Breast epithelium (tissue), 4 donors: ENCODE measurements around the gene ZHX3. TPM values are rescaled to one million over a fixed set of nuclear protein-coding genes. Genes with fewer than 3 reads are reported as not detected.
"Not testable (repeated sequence)": the region's sequence is repeated elsewhere in the genome, so short reads cannot be mapped to it uniquely, and the experiment has no call there.

Experiments used
- DNase-seq, 2 donors: peaks; one replicate each; pipeline ENCODE4 v3.0.0-alpha.2; 2019; ENCODE audit warnings: low spot score in 2 of 2
- H3K27ac ChIP-seq, 2 donors: fragments of 200-600 bp; sonication (generic) in 1 of 2; one replicate each; pipeline ENCODE4 v1.5.1; 2016 to 2019; ENCODE audit warnings: mild to moderate bottlenecking in 1 of 2
- H3K27me3 ChIP-seq, 2 donors: fragments of 200-600 bp; sonication (generic) in 1 of 2; one replicate each; pipeline versions ENCODE4 v1.5.1 to v1.6.0; 2017 to 2019; ENCODE audit warnings: control low read depth in 1 of 2, mild to moderate bottlenecking in 1 of 2
- H3K36me3 ChIP-seq: fragments of 200-600 bp; one replicate; pipeline ENCODE4 v1.5.1; 2019
- H3K4me1 ChIP-seq, 2 donors: fragments of 200-600 bp; sonication (generic); one replicate each; pipeline ENCODE4 v1.5.1; 2016 to 2019; ENCODE audit warnings: control low read depth in 1 of 2
- H3K4me3 ChIP-seq, 3 donors: fragments of 200-600 bp; sonication (generic); 1 replicate in 2 of 3; 2 replicates in 1 of 3; pipeline ENCODE4 v1.5.1; 2016 to 2019; ENCODE audit warnings: mild to moderate bottlenecking in 3 of 3, moderate library complexity in 2 of 3
- H3K9me3 ChIP-seq, 2 donors: fragments of 200-600 bp; sonication (generic) in 1 of 2; one replicate each; pipeline ENCODE4 v1.5.1; 2016 to 2019; ENCODE audit warnings: control low read depth in 1 of 2
- CTCF ChIP-seq, 3 donors: fragments of 450-650 bp; IDR thresholded peaks; one replicate each; pipeline ENCODE4 v1.5.1; 2016 to 2017; ENCODE audit warnings: antibody characterized with exemption in 3 of 3, mild to moderate bottlenecking in 3 of 3, moderate library complexity in 3 of 3
- POLR2A ChIP-seq: fragments of 450-650 bp; IDR thresholded peaks from one replicate; pipeline ENCODE4 v1.6.1; 2016; ENCODE audit warnings: antibody characterized with exemption, mild to moderate bottlenecking, moderate library complexity
- POLR2AphosphoS5 ChIP-seq, 3 donors: sonication (generic); formaldehyde crosslinking; IDR thresholded peaks; one replicate each; pipeline ENCODE4 v1.6.1; 2017; ENCODE audit warnings: antibody characterized with exemption in 3 of 3
- intact Hi-C: fragments of 100-400 bp; cut with DNase I; formaldehyde crosslinking; loops from one replicate; pipeline ENCODE4 v1.15.1; 2023; ENCODE audit warnings: low total_unique reads
- total RNA-seq, 3 donors: library from RNA; depleted of rRNA; stranded (reverse); fragments of >200 nt; gene quantifications; one replicate each; pipeline ENCODE4 v1.1.0, GENCODE V29; 2016

ZHX3 gene
- total RNA-seq, 3 donors from 2014 or later = 34.4 to 35.7 (median 34.6) TPM

- H3K9me3 ChIP-seq = no peaks in the 10 kb centered on the region
- no peaks in the 10 kb centered on the region for H3K27me3 ChIP-seq
- DNase-seq = peak; percentile 64 to 68
- intact Hi-C loops = no loop called here
- no peaks in the 10 kb centered on the region for H3K36me3 ChIP-seq
- TF ChIP-seq CTCF (IDR thresholded peaks at IDR 0.05) = no peak
- peak in 2 of 3 donors; percentile 26 to 59 for TF ChIP-seq POLR2AphosphoS5 (IDR thresholded peaks at IDR 0.05)
- peak overlapping the region; percentile 77 to 95 for H3K27ac ChIP-seq
- H3K4me1 ChIP-seq = no peaks in the 10 kb centered on the region
- peak overlapping the region; percentile 81 to 97 (median 84) for H3K4me3 ChIP-seq
These were observed 657 bp downstream of the ZHX3 start for GRCh38 chr20:41316602-41317545.

DNA sequence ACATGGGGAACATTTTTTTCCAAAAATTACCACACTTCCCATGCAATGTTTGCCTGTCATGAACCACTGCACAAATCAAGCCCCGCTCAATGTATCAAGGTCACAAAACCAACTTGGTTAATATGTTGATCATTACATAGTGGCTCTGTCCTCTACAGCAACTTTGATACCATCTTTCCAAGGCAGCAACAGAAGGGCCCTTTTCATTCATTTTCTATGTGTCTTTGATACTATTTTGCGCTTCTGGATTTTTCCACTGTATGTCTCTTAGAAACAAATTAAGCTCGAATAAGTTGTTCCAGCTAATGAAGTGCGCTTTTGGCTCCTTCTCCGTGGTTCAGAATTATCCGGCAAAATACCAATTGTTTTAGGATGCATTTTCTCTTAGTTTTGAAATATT, 1.5 kb downstream of the ZHX3 start:
- Histone ChIP-seq H3K36me3 (no peaks in the 10 kb centered on the region), H3K27me3 (no peaks in the 10 kb centered on the region), H3K27ac (peak overlapping the region; percentile 77 to 95), H3K4me3 (peak overlapping the region; percentile 81 to 97 (median 84)), H3K9me3 (no peaks in the 10 kb centered on the region), H3K4me1 (no peaks in the 10 kb centered on the region)
- DNase-seq = no peak
- TF ChIP-seq CTCF (IDR thresholded peaks at IDR 0.05) (no peak), POLR2AphosphoS5 (IDR thresholded peaks at IDR 0.05) (no peak), POLR2A (no peak)
- intact Hi-C loops = no loop called here

GRCh38 chr20:41314386-41314785, 3.1 kb downstream of the ZHX3 start:
- H3K4me3 ChIP-seq = no peak overlapping the region
- no peak for DNase-seq
- no peaks in the 10 kb centered on the region for H3K36me3 ChIP-seq
- TF ChIP-seq CTCF (IDR thresholded peaks at IDR 0.05) (no peak), POLR2A (no peak), POLR2AphosphoS5 (IDR thresholded peaks at IDR 0.05) (no peak)
- H3K27me3 ChIP-seq = no peaks in the 10 kb centered on the region
- H3K27ac ChIP-seq = peak overlapping the region in 1 of 2 donors; percentile 62
- H3K9me3 ChIP-seq = no peaks in the 10 kb centered on the region
- intact Hi-C loops = no loop called here
- no peaks in the 10 kb centered on the region for H3K4me1 ChIP-seq

GRCh38 chr20:41312009-41312408, 5.5 kb downstream of the ZHX3 start:
- H3K27ac ChIP-seq, DNase-seq, H3K4me1 ChIP-seq, intact Hi-C loops, H3K9me3 ChIP-seq, H3K27me3 ChIP-seq, H3K36me3 ChIP-seq, H3K4me3 ChIP-seq: not testable (repeated sequence)

GRCh38 chr20:41309817-41310216, 7.7 kb downstream of the ZHX3 start:
- Histone ChIP-seq H3K9me3 (no peaks in the 10 kb centered on the region), H3K27me3 (no peaks in the 10 kb centered on the region), H3K36me3 (no peaks in the 10 kb centered on the region), H3K27ac (peak overlapping the region; percentile 23 to 82), H3K4me1 (peaks cover 0 to 7% of the 10 kb centered on the region in 2 donors), H3K4me3 (no peak overlapping the region)
- intact Hi-C loops = no loop called here
- DNase-seq = no peak
- TF ChIP-seq CTCF (IDR thresholded peaks at IDR 0.05) (no peak), POLR2AphosphoS5 (IDR thresholded peaks at IDR 0.05) (no peak), POLR2A (no peak)
